GM23248 (cell line): ENCODE results near the gene SS18L1. TPM values are rescaled to one million over a fixed set of nuclear protein-coding genes. Genes with fewer than 3 reads are reported as not detected.

Source experiments
- DNase-seq: peaks from one replicate; pipeline ENCODE4 v3.0.0-alpha.2; 2015
- H2AFZ ChIP-seq: fragments of 200-600 bp; sonication (generic); 2 replicates; pipeline ENCODE4 v1.6.1; 2016; ENCODE audit warnings: antibody characterized with exemption
- H3F3A ChIP-seq: fragments of 200-600 bp; sonication (generic); 2 replicates; pipeline ENCODE4 v1.6.1; 2016; ENCODE audit warnings: mild to moderate bottlenecking, antibody characterized with exemption, mixed run types; ENCODE audit not compliant: insufficient read depth
- H3K27ac ChIP-seq: fragments of 200-600 bp; sonication (generic); 2 replicates; pipeline ENCODE4 v1.5.1; 2016; ENCODE audit warnings: mild to moderate bottlenecking
- H3K27me3 ChIP-seq: fragments of 200-600 bp; sonication (generic); replicated peaks from 2 replicates; pipeline ENCODE4 v1.6.1; 2016; ENCODE audit warnings: mild to moderate bottlenecking; ENCODE audit not compliant: insufficient read depth
- H3K36me3 ChIP-seq: fragments of 200-600 bp; sonication (generic); 2 replicates; pipeline ENCODE4 v1.6.1; 2016; ENCODE audit warnings: low read depth, mild to moderate bottlenecking
- H3K4me1 ChIP-seq: fragments of 200-600 bp; sonication (generic); 2 replicates; pipeline ENCODE4 v1.6.1; 2016; ENCODE audit warnings: mild to moderate bottlenecking; ENCODE audit not compliant: insufficient read depth
- H3K4me2 ChIP-seq: fragments of 200-600 bp; sonication (generic); one replicate; pipeline ENCODE4 v1.6.1; 2016; ENCODE audit warnings: mild to moderate bottlenecking; ENCODE audit not compliant: unreplicated experiment
- H3K4me3 ChIP-seq: fragments of 200-600 bp; sonication (generic); 2 replicates; pipeline ENCODE4 v1.5.1; 2016; ENCODE audit warnings: mild to moderate bottlenecking
- H3K79me2 ChIP-seq: fragments of 200-600 bp; sonication (generic); 2 replicates; pipeline ENCODE4 v1.6.1; 2016; ENCODE audit warnings: mild to moderate bottlenecking; ENCODE audit not compliant: insufficient read depth
- H3K9ac ChIP-seq: fragments of 200-600 bp; sonication (generic); 2 replicates; pipeline ENCODE4 v1.6.1; 2016; ENCODE audit warnings: mild to moderate bottlenecking
- H3K9me2 ChIP-seq: fragments of 200-600 bp; sonication (generic); 2 replicates; pipeline ENCODE4 v1.6.1; 2016; ENCODE audit warnings: mixed run types, mild to moderate bottlenecking, moderate library complexity; ENCODE audit not compliant: insufficient read depth
- H3K9me3 ChIP-seq: fragments of 200-600 bp; sonication (generic); one replicate; pipeline ENCODE4 v1.6.1; 2017; ENCODE audit warnings: low read depth
- H4K20me1 ChIP-seq: fragments of 200-600 bp; sonication (generic); 2 replicates; pipeline ENCODE4 v1.6.0; 2016; ENCODE audit not compliant: insufficient read depth
- EZH2 ChIP-seq: fragments of 200-600 bp; sonication (generic); IDR thresholded peaks from 2 replicates; pipeline ENCODE4 v1.6.1; 2018; ENCODE audit warnings: antibody characterized with exemption, mild to moderate bottlenecking; ENCODE audit not compliant: insufficient read depth, poor library complexity, severe bottlenecking
- EZH2phosphoT487 ChIP-seq: fragments of 200-600 bp; sonication (generic); IDR thresholded peaks from 2 replicates; pipeline ENCODE4 v1.6.1; 2018; ENCODE audit warnings: antibody characterized with exemption, moderate library complexity, mild to moderate bottlenecking, low read depth; ENCODE audit not compliant: insufficient read depth
- WGBS, 2 experiments: methylation state at CpG; one replicate each; pipeline ENCODE4 v1.1.6; 2015 to 2017; ENCODE audit warnings: low lambda C conversion rate in 2 of 2, low coverage in 1 of 2; ENCODE audit errors: missing lambda C conversion rate in 2 of 2; 5-methylcytosine and 5-hydroxymethylcytosine counted together
- in situ Hi-C: fragments of 300-500 bp; cut with MboI; formaldehyde crosslinking; loops from 2 replicates; pipeline ENCODE4 v1.15.0; 2020
- polyA plus RNA-seq: library from polyadenylated mRNA; unstranded; fragments of >200 nt; fragmentation: Nextera tagmentation; extraction: Ambion mirVana; gene quantifications from 2 replicates; pipeline ENCODE4 v1.2.1, GENCODE V29; 2016
- total RNA-seq: library from RNA; depleted of rRNA; stranded (reverse); fragments of >200 nt; shearing (Covaris generic); gene quantifications from 2 replicates; pipeline ENCODE4 v1.2.3, GENCODE V29; 2014

Gene SS18L1
- total and polyA plus RNA-seq, 2 experiments from 2014 or later, result 2.3 to 8.8 TPM

DNA sequence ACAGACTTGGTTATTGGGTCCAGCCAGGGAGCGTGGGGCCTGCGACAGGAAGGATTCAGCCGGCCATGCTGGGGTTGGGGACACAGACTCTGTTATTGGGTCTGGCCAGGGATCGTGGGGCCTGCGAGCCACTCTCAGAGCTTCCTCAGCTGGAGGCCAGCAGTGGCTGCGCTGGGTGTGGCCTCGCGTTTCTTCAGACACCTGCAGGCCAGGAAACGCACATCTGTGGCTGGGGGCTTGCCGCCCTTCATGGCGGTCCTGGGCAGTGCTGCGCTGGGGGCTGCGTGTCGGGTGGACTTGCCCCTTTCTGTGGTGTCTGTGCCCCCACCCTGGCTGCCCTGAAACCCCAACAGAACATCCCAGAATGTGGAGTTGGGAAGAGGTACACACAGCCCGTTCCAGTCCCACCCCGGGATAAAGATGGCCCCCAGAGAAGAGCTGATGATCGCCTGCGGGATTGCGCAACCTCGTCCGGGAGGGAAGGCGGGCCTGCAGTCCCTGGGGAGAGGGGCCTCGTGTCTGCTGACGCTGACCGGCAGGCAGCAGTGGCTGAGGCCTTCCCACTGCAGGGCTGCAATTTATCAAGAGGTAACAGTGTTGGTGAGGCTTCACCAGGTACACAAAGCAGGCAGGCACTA, 22.3 kb downstream of the SS18L1 start:
- Histone ChIP-seq H3K4me3 (no peak overlapping the region), H3K36me3 (no peaks in the 10 kb centered on the region; the same call in 1 of the 2 replicates), H3K9ac (no peak overlapping the region), H4K20me1 (no peaks in the 10 kb centered on the region), H3K27me3 (no peaks in the 10 kb centered on the region), H3K27ac (no peak overlapping the region), H3K9me3 (no peaks in the 10 kb centered on the region), H3F3A (no peaks in the 10 kb centered on the region), H3K4me1 (peaks cover 8% of the 10 kb centered on the region; the same call in 1 of the 2 replicates), H3K4me2 (no peak overlapping the region), H3K9me2 (no peaks in the 10 kb centered on the region), H2AFZ (no peak overlapping the region), H3K79me2 (0 out of 2 replicates have a peak, but pooled peaks cover 7% of the 10 kb centered on the region)
- DNase-seq, result no peak
- TF ChIP-seq EZH2, result no peak
- TF ChIP-seq EZH2phosphoT487, result no peak
- in situ Hi-C loops, result no loop called here
- 73 to 79% methylated on average over 23 to 25 of the region's 25 CpGs for WGBS, 2 experiments

DNA sequence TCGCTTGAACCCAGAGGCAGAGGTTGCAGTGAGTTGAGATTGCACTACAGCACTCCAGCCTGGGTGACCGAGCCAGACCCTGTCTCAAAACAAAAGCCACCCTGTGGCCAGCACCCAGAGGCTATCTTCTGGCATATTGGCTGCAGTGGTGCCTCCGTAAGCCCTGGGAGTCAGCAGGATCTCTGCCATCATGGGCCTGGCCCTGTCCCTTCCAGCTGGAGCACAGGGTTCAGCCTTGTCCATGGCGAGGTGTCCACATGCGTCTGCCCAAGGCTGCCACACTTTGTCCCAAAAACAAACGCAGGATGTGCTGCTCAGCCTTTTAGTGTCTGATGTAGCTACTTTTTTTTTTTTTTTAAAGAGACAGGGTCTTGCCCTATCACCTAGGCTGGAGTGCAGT, 23.9 kb downstream of the SS18L1 start:
- Histone ChIP-seq H3K4me1 (no peaks in the 10 kb centered on the region), H3K27ac (no peak overlapping the region), H4K20me1 (no peaks in the 10 kb centered on the region), H3K9ac (no peak overlapping the region), H3K4me2 (no peak overlapping the region), H3K4me3 (no peak overlapping the region), H3K36me3 (no peaks in the 10 kb centered on the region; the same call in 1 of the 2 replicates), H3K27me3 (no peaks in the 10 kb centered on the region), H3K79me2 (no peaks in the 10 kb centered on the region), H3K9me2 (no peaks in the 10 kb centered on the region), H3F3A (no peaks in the 10 kb centered on the region), H3K9me3 (no peaks in the 10 kb centered on the region), H2AFZ (no peak overlapping the region)
- no peak for TF ChIP-seq EZH2phosphoT487
- no peak for TF ChIP-seq EZH2
- no peak for DNase-seq
- in situ Hi-C loops, result no loop called here
- WGBS, 2 experiments, result 78 to 87% methylated on average over 6 of the region's 6 CpGs

DNA sequence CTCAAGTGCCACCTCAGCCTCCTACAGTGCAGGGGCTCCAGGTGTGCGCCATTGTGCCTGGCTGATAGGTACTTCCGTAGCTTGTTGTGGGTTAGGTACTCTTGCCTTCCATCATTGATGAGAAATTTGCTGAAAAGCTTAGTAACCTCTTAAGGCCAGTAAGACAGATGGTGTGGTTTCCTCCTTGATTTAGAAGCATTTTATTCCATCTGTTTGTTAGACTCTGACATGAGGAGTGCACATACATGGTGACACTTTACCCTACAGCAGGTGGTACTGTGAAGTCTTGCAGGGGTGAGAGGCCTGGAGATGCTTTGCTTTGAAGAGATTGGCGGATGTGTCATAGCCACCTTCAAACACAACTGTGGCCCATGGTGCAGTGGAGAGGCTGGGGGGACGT, 24.5 kb downstream of the SS18L1 start:
- H3K27ac ChIP-seq, result no peak overlapping the region
- no peak for TF ChIP-seq EZH2
- no peak for TF ChIP-seq EZH2phosphoT487
- no peak overlapping the region for H3K4me3 ChIP-seq
- DNase-seq, result no peak
- H3K9ac ChIP-seq, result no peak overlapping the region
- no peaks in the 10 kb centered on the region for H3K9me3 ChIP-seq
- H4K20me1 ChIP-seq, result no peaks in the 10 kb centered on the region
- no peaks in the 10 kb centered on the region for H3F3A ChIP-seq
- no peaks in the 10 kb centered on the region for H3K79me2 ChIP-seq
- H2AFZ ChIP-seq, result no peak overlapping the region
- WGBS, 2 experiments, result 86 to 93% methylated on average over 4 of the region's 4 CpGs
- no peak overlapping the region for H3K4me2 ChIP-seq
- H3K36me3 ChIP-seq, result no peaks in the 10 kb centered on the region; the same call in 1 of the 2 replicates
- H3K9me2 ChIP-seq, result no peaks in the 10 kb centered on the region
- no peaks in the 10 kb centered on the region for H3K4me1 ChIP-seq
- in situ Hi-C loops, result no loop called here
- no peaks in the 10 kb centered on the region for H3K27me3 ChIP-seq

DNA sequence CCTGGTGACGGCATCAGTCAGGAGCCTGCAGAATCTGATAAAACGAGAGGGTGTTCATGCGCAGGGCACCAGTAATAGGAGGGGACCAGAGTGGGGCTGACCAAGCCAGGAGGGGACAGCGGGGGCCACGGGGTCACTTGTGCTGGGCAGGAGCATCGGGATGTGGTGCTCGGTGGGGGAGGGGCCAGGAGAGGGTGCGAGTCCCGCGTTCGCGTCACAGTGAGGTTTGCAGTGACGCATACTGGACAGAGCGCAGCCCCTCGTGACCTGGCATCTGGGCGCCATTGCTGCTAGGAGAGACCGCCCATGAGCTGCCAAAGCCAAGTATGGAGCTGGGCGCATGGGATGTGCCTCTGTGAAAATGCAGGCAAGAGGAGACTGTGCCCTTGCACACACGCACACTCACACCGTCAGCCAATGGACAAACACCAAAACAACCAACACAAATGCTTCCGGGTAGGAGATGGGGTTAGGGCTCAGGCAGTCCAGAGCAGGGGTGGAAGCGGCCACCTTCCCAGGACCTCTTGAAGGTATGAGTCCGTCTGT, 25.4 kb downstream of the SS18L1 start:
- Histone ChIP-seq H3K9ac (no peak overlapping the region), H3K4me2 (no peak overlapping the region), H2AFZ (no peak overlapping the region), H3K9me2 (no peaks in the 10 kb centered on the region), H3K27ac (no peak overlapping the region), H3F3A (no peaks in the 10 kb centered on the region), H3K79me2 (no peaks in the 10 kb centered on the region), H3K4me3 (no peak overlapping the region), H4K20me1 (no peaks in the 10 kb centered on the region), H3K27me3 (no peaks in the 10 kb centered on the region), H3K36me3 (no peaks in the 10 kb centered on the region; the same call in 1 of the 2 replicates), H3K4me1 (no peaks in the 10 kb centered on the region), H3K9me3 (no peaks in the 10 kb centered on the region)
- in situ Hi-C loops, result no loop called here
- TF ChIP-seq EZH2phosphoT487, result no peak
- no peak for TF ChIP-seq EZH2
- no peak for DNase-seq
- 94% methylated on average over 13 to 23 of the region's 23 CpGs for WGBS, 2 experiments
